Measurements from ENCODE around the gene CETN3.
"Not testable (repeated sequence)": the region's sequence is repeated elsewhere in the genome, so short reads cannot be mapped to it uniquely, and the experiment has no call there.

CETN3 gene

GRCh38 chr5:90381213-90381929 lies 28.2 kb downstream of the CETN3 start:
- DNase-seq: no peak

GRCh38 chr5:90379652-90380051 lies 29.9 kb downstream of the CETN3 start:
- DNase-seq: no peak

- DNase-seq: no peak
Observed at GRCh38 chr5:90378752-90379151, 30.8 kb downstream of the CETN3 start.

- not testable (repeated sequence) for DNase-seq
Observed at GRCh38 chr5:90371269-90371668, 38.3 kb downstream of the CETN3 start.

- no peak for DNase-seq
Observed at GRCh38 chr5:90368454-90369246, 40.9 kb downstream of the CETN3 start.

- DNase-seq: no peak
Observed at GRCh38 chr5:90367879-90368278, 41.7 kb downstream of the CETN3 start.

- DNase-seq: no peak
Observed at GRCh38 chr5:90366948-90367347, 42.6 kb downstream of the CETN3 start.

- no peak for DNase-seq
Observed at GRCh38 chr5:90365328-90365727, 44.2 kb downstream of the CETN3 start.

GRCh38 chr5:90359073-90359920 lies 50.3 kb downstream of the CETN3 start:
- no peak for DNase-seq

- DNase-seq: no peak
Observed at GRCh38 chr5:90356622-90357021, 52.9 kb downstream of the CETN3 start.

GRCh38 chr5:90356176-90356575 lies 53.4 kb downstream of the CETN3 start:
- DNase-seq: no peak

- DNase-seq: no peak
Observed at GRCh38 chr5:90355635-90356034, 53.9 kb downstream of the CETN3 start.

GRCh38 chr5:90353254-90353653 lies 56.3 kb downstream of the CETN3 start:
- no peak for DNase-seq

GRCh38 chr5:90351101-90351500 lies 58.5 kb downstream of the CETN3 start:
- no peak for DNase-seq

- no peak for DNase-seq
Observed at GRCh38 chr5:90347462-90347861, 62.1 kb downstream of the CETN3 start.

GRCh38 chr5:90345684-90346083 lies 63.9 kb downstream of the CETN3 start:
- no peak for DNase-seq

GRCh38 chr5:90344689-90345088 lies 64.9 kb downstream of the CETN3 start:
- no peak for DNase-seq

- DNase-seq: not testable (repeated sequence)
Observed at GRCh38 chr5:90343731-90344130, 65.8 kb downstream of the CETN3 start.

GRCh38 chr5:90342576-90342975 lies 67.0 kb downstream of the CETN3 start:
- DNase-seq: no peak

Measured in NCI-H510A (cell line).